ENCODE results near the gene MYO5C.

Gene MYO5C

GRCh38 chr15:52146261-52146660, 149.3 kb downstream of the MYO5C start:
- no peak for DNase-seq

GRCh38 chr15:52144656-52145178, 150.9 kb downstream of the MYO5C start:
- no peak for DNase-seq

- DNase-seq: no peak
Observed at GRCh38 chr15:52143873-52144272, 151.7 kb downstream of the MYO5C start.

Measured in T-helper 1 cell (primary cell).